CD4-positive, alpha-beta T cell treated with Interleukin-4 for 4 hours (primary cell): ENCODE results near the gene ANKRD17.
"Not testable (repeated sequence)": the region's sequence is repeated elsewhere in the genome, so short reads cannot be mapped to it uniquely, and the experiment has no call there.

Source experiments
- DNase-seq: peaks from one replicate; pipeline ENCODE4 v3.0.0-alpha.2; 2020

ANKRD17 gene

GRCh38 chr4:73244945-73245601 lies 13.5 kb downstream of the ANKRD17 start:
- no peak for DNase-seq

- no peak for DNase-seq
These were observed 21.6 kb downstream of the ANKRD17 start for GRCh38 chr4:73237044-73237443.

GRCh38 chr4:73236151-73236550 lies 22.4 kb downstream of the ANKRD17 start:
- DNase-seq, result no peak

- DNase-seq, result no peak
These were observed 23.9 kb downstream of the ANKRD17 start for GRCh38 chr4:73234712-73235111.

GRCh38 chr4:73231518-73232487 lies 26.8 kb downstream of the ANKRD17 start:
- no peak for DNase-seq

- DNase-seq, result no peak
These were observed 27.6 kb downstream of the ANKRD17 start for GRCh38 chr4:73230865-73231517.

GRCh38 chr4:73228800-73229199 lies 29.8 kb downstream of the ANKRD17 start:
- not testable (repeated sequence) for DNase-seq

GRCh38 chr4:73224886-73225285 lies 33.7 kb downstream of the ANKRD17 start:
- no peak for DNase-seq

GRCh38 chr4:73223258-73223650 lies 35.3 kb downstream of the ANKRD17 start:
- no peak for DNase-seq

GRCh38 chr4:73222466-73223257 lies 35.9 kb downstream of the ANKRD17 start:
- DNase-seq, result peak; percentile 90

- DNase-seq, result no peak
These were observed 36.9 kb downstream of the ANKRD17 start for GRCh38 chr4:73221734-73222133.

GRCh38 chr4:73220815-73221214 lies 37.8 kb downstream of the ANKRD17 start:
- no peak for DNase-seq

- no peak for DNase-seq
These were observed 44.5 kb downstream of the ANKRD17 start for GRCh38 chr4:73213916-73214653.

GRCh38 chr4:73212982-73213730 lies 45.4 kb downstream of the ANKRD17 start:
- DNase-seq, result no peak

GRCh38 chr4:73211968-73212367 lies 46.6 kb downstream of the ANKRD17 start:
- no peak for DNase-seq

- no peak for DNase-seq
These were observed 50.2 kb downstream of the ANKRD17 start for GRCh38 chr4:73208376-73208775.

- no peak for DNase-seq
These were observed 52.4 kb downstream of the ANKRD17 start for GRCh38 chr4:73206236-73206635.

GRCh38 chr4:73205482-73205881 lies 53.1 kb downstream of the ANKRD17 start:
- DNase-seq, result no peak

GRCh38 chr4:73203976-73204375 lies 54.6 kb downstream of the ANKRD17 start:
- DNase-seq, result not testable (repeated sequence)

- no peak for DNase-seq
These were observed 61.4 kb downstream of the ANKRD17 start for GRCh38 chr4:73197220-73197619.

GRCh38 chr4:73194064-73194463 lies 64.5 kb downstream of the ANKRD17 start:
- no peak for DNase-seq
